Measurements from ENCODE around the gene INSRR.

The INSRR gene

DNA sequence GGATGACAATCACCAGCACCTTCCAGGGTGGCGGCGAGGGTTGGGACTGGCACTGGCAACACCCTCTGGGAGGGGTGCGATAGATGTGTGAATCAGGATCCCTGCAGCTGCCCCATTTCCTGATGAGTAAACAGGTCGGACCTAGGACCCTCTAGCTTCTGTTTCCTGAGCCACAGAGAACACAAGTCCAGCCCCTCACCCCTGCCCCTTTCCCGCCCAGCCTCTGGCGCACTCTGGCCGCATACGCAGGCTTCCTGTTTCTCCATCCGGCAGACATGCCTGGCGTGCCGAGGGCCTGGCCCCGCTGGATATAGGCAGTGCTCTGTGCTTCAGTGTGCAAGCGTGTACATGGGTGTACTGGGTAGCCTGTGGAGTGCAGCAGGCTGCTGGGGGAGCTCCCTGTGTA lies 39.2 kb upstream of the INSRR start:
- TF ChIP-seq, protein P1, sequence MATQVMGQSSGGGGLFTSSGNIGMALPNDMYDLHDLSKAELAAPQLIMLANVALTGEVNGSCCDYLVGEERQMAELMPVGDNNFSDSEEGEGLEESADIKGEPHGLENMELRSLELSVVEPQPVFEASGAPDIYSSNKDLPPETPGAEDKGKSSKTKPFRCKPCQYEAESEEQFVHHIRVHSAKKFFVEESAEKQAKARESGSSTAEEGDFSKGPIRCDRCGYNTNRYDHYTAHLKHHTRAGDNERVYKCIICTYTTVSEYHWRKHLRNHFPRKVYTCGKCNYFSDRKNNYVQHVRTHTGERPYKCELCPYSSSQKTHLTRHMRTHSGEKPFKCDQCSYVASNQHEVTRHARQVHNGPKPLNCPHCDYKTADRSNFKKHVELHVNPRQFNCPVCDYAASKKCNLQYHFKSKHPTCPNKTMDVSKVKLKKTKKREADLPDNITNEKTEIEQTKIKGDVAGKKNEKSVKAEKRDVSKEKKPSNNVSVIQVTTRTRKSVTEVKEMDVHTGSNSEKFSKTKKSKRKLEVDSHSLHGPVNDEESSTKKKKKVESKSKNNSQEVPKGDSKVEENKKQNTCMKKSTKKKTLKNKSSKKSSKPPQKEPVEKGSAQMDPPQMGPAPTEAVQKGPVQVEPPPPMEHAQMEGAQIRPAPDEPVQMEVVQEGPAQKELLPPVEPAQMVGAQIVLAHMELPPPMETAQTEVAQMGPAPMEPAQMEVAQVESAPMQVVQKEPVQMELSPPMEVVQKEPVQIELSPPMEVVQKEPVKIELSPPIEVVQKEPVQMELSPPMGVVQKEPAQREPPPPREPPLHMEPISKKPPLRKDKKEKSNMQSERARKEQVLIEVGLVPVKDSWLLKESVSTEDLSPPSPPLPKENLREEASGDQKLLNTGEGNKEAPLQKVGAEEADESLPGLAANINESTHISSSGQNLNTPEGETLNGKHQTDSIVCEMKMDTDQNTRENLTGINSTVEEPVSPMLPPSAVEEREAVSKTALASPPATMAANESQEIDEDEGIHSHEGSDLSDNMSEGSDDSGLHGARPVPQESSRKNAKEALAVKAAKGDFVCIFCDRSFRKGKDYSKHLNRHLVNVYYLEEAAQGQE (IDR thresholded peaks at IDR 0.05; ENCODE audit: insufficient read depth in 1 of 2, low read depth in 2 of 2, low read length in 2 of 2) = no peak
- TF ChIP-seq TAF1 (IDR thresholded peaks at IDR 0.05; ENCODE audit: borderline replicate concordance, insufficient read depth, low read length) (no peak), FOXP2 (optimal IDR thresholded peaks at IDR 0.05; ENCODE audit: borderline replicate concordance, extremely low read depth, extremely low read length, insufficient read depth) (no peak), POLR2AphosphoS5 (IDR thresholded peaks at IDR 0.05; ENCODE audit: low read depth, low read length) (peak; percentile 56; the same call in 1 of the 2 replicates), SIN3A (IDR thresholded peaks at IDR 0.05; ENCODE audit: borderline replicate concordance, insufficient read depth, low read length) (no peak)

GRCh38 chr1:156897078-156897825 lies 38.3 kb upstream of the INSRR start:
- no peak for TF ChIP-seq POLR2AphosphoS5 (IDR thresholded peaks at IDR 0.05; ENCODE audit: low read depth, low read length)

GRCh38 chr1:156896490-156897033 lies 37.6 kb upstream of the INSRR start:
- TF ChIP-seq, protein P1 (IDR thresholded peaks at IDR 0.05; ENCODE audit: insufficient read depth in 1 of 2, low read depth in 2 of 2, low read length in 2 of 2) = no peak
- TF ChIP-seq SIN3A (IDR thresholded peaks at IDR 0.05; ENCODE audit: borderline replicate concordance, insufficient read depth, low read length) = no peak

DNA sequence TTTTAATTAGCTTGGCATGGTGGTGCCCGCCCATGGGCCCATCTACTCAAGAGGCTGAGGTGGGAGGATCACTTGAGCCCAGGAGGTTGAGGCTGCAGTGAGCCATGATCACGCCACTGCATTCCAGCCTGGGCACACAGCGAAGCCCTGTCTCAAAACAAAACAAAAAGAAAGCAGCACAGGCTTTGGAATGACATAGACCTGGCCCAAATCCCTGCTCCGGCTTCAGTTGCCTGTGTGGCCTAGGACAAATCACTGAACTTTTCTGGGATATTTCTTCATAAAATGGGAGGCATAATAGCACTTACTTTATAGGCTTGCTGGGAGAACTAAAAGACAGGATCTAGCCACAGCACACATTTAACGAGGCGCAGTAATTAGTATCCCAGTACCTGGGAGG lies 37.0 kb upstream of the INSRR start:
- TF ChIP-seq, protein P1 (IDR thresholded peaks at IDR 0.05; ENCODE audit: insufficient read depth in 1 of 2, low read depth in 2 of 2, low read length in 2 of 2) = no peak
- TF ChIP-seq SIN3A (IDR thresholded peaks at IDR 0.05; ENCODE audit: borderline replicate concordance, insufficient read depth, low read length) (no peak), TAF1 (IDR thresholded peaks at IDR 0.05; ENCODE audit: borderline replicate concordance, insufficient read depth, low read length) (no peak), POLR2AphosphoS5 (IDR thresholded peaks at IDR 0.05; ENCODE audit: low read depth, low read length) (no peak), FOXP2 (optimal IDR thresholded peaks at IDR 0.05; ENCODE audit: borderline replicate concordance, extremely low read depth, extremely low read length, insufficient read depth) (no peak)

DNA sequence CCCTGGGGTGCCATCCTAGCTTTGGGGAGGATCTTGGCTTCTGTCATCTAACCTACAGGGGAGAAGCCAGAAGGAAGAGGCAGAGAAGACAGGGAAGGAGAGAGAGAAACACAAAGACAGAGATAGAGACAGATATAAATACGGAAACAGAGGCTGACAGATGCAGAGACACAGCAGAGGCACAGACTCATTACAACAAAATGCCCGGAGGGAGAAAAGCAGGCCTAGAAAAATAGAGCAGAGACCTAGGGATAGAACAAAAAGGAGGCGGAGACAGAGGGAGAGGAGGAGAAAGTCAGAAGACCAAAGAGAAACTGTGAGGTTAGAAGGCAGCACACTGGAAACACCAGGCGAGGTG lies 36.5 kb upstream of the INSRR start:
- TF ChIP-seq FOXP2 (optimal IDR thresholded peaks at IDR 0.05; ENCODE audit: borderline replicate concordance, extremely low read depth, extremely low read length, insufficient read depth) (no peak), SIN3A (IDR thresholded peaks at IDR 0.05; ENCODE audit: borderline replicate concordance, insufficient read depth, low read length) (no peak), TAF1 (IDR thresholded peaks at IDR 0.05; ENCODE audit: borderline replicate concordance, insufficient read depth, low read length) (no peak), POLR2AphosphoS5 (IDR thresholded peaks at IDR 0.05; ENCODE audit: low read depth, low read length) (no peak)
- TF ChIP-seq, protein P1 (IDR thresholded peaks at IDR 0.05; ENCODE audit: insufficient read depth in 1 of 2, low read depth in 2 of 2, low read length in 2 of 2) = no peak

Data from PFSK-1 (cell line).